ENCODE measurements around the gene GALK1.
"Not testable (repeated sequence)": the region's sequence is repeated elsewhere in the genome, so short reads cannot be mapped to it uniquely, and the experiment has no call there.

DNA sequence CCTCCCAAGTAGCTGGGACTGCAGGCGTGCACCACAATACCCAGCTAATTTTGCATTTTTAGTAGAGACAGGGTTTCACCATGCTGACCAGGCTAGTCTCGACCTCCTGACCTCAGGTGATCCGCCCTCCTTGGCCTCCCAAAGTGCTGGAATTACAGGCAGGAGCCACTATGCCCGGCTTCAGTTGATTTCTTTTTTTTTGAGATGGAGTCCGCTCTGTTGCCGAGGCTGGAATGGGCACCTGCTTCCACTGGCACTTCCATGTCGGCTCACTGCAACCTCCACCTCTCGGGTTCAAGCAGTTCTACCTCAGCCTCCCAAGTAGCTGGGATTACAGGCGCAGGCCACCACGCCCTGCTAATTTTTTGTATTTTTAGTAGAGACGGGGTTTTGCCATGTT is 45.8 kb upstream of the GALK1 start:
- TF ChIP-seq, protein P1, sequence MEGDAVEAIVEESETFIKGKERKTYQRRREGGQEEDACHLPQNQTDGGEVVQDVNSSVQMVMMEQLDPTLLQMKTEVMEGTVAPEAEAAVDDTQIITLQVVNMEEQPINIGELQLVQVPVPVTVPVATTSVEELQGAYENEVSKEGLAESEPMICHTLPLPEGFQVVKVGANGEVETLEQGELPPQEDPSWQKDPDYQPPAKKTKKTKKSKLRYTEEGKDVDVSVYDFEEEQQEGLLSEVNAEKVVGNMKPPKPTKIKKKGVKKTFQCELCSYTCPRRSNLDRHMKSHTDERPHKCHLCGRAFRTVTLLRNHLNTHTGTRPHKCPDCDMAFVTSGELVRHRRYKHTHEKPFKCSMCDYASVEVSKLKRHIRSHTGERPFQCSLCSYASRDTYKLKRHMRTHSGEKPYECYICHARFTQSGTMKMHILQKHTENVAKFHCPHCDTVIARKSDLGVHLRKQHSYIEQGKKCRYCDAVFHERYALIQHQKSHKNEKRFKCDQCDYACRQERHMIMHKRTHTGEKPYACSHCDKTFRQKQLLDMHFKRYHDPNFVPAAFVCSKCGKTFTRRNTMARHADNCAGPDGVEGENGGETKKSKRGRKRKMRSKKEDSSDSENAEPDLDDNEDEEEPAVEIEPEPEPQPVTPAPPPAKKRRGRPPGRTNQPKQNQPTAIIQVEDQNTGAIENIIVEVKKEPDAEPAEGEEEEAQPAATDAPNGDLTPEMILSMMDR (IDR thresholded peaks at IDR 0.05; ENCODE audit: low read depth, low read length) = not testable (repeated sequence)
- not testable (repeated sequence) for TF ChIP-seq EZH2phosphoT487 (IDR thresholded peaks at IDR 0.05; ENCODE audit: low read depth)

All from OCI-LY3 (cell line).